ENCODE measurements around the gene BICDL1.

The BICDL1 gene

GRCh38 chr12:120049426-120049825 is 60.4 kb downstream of the BICDL1 start:
- Histone ChIP-seq H2BK120ac (ENCODE audit: insufficient read depth, low read length, poor library complexity) (no peak overlapping the region), H3K14ac (ENCODE audit: low read length) (no peak overlapping the region), H4K91ac (ENCODE audit: low read depth, low read length) (no peak overlapping the region), H2BK5ac (ENCODE audit: low read depth, low read length, poor library complexity) (no peak overlapping the region), H3K9ac (ENCODE audit: low read length) (no peak overlapping the region), H3K4me2 (ENCODE audit: low read length) (no peak overlapping the region), H2AK5ac (ENCODE audit: low read length) (no peak overlapping the region), H3K4me3 (ENCODE audit: low read depth, low read length) (no peak overlapping the region), H3K36me3 (ENCODE audit: control insufficient read depth in 1 of 2, insufficient read depth in 2 of 2, low read length in 2 of 2) (no peaks in the 10 kb centered on the region), H3K27ac (ENCODE audit: low read depth, low read length) (no peak overlapping the region), H3K27me3 (ENCODE audit: insufficient read depth, low read length) (no peaks in the 10 kb centered on the region), H3K4ac (ENCODE audit: low read depth, low read length) (no peak overlapping the region), H3K23ac (ENCODE audit: low read length) (no peak overlapping the region), H3K9me3 (ENCODE audit: insufficient read depth, low read depth, low read length) (no peaks in the 10 kb centered on the region), H3K4me1 (ENCODE audit: control insufficient read depth in 1 of 2, insufficient read depth in 2 of 2, low read length in 2 of 2) (no peaks in the 10 kb centered on the region), H2AFZ (ENCODE audit: insufficient read depth, low read length, poor library complexity) (no peak overlapping the region), H3K18ac (ENCODE audit: low read length) (no peak overlapping the region), H3K79me2 (ENCODE audit: control insufficient read depth, insufficient read depth, low read length, poor library complexity) (no peaks in the 10 kb centered on the region), H2BK12ac (ENCODE audit: low read length) (no peak overlapping the region), H4K12ac (ENCODE audit: low read depth, low read length) (no peak overlapping the region), H3K79me1 (ENCODE audit: low read length) (no peaks in the 10 kb centered on the region), H4K8ac (ENCODE audit: low read depth, low read length) (no peak overlapping the region)
- DNase-seq, result no peak
- WGBS (ENCODE audit: extremely low coverage, insufficient coverage, insufficient read length), result no CpG with 5 or more reads among the region's 6 CpGs

GRCh38 chr12:120051535-120051934 is 62.5 kb downstream of the BICDL1 start:
- Histone ChIP-seq H3K4ac (ENCODE audit: low read depth, low read length) (no peak overlapping the region), H4K12ac (ENCODE audit: low read depth, low read length) (no peak overlapping the region), H3K4me2 (ENCODE audit: low read length) (no peak overlapping the region), H2BK120ac (ENCODE audit: insufficient read depth, low read length, poor library complexity) (no peak overlapping the region), H3K9ac (ENCODE audit: low read length) (no peak overlapping the region), H3K18ac (ENCODE audit: low read length) (no peak overlapping the region), H3K27ac (ENCODE audit: low read depth, low read length) (no peak overlapping the region), H3K79me1 (ENCODE audit: low read length) (no peaks in the 10 kb centered on the region), H3K4me1 (ENCODE audit: control insufficient read depth in 1 of 2, insufficient read depth in 2 of 2, low read length in 2 of 2) (no peaks in the 10 kb centered on the region), H2AFZ (ENCODE audit: insufficient read depth, low read length, poor library complexity) (no peak overlapping the region), H2BK5ac (ENCODE audit: low read depth, low read length, poor library complexity) (no peak overlapping the region), H3K27me3 (ENCODE audit: insufficient read depth, low read length) (no peaks in the 10 kb centered on the region), H3K79me2 (ENCODE audit: control insufficient read depth, insufficient read depth, low read length, poor library complexity) (no peaks in the 10 kb centered on the region), H2AK5ac (ENCODE audit: low read length) (no peak overlapping the region), H4K8ac (ENCODE audit: low read depth, low read length) (no peak overlapping the region), H3K14ac (ENCODE audit: low read length) (no peak overlapping the region), H3K23ac (ENCODE audit: low read length) (no peak overlapping the region), H3K9me3 (ENCODE audit: insufficient read depth, low read depth, low read length) (no peaks in the 10 kb centered on the region), H3K4me3 (ENCODE audit: low read depth, low read length) (no peak overlapping the region), H2BK12ac (ENCODE audit: low read length) (no peak overlapping the region), H3K36me3 (ENCODE audit: control insufficient read depth in 1 of 2, insufficient read depth in 2 of 2, low read length in 2 of 2) (no peaks in the 10 kb centered on the region), H4K91ac (ENCODE audit: low read depth, low read length) (no peak overlapping the region)
- no CpG with 5 or more reads among the region's 3 CpGs for WGBS (ENCODE audit: extremely low coverage, insufficient coverage, insufficient read length)
- DNase-seq, result no peak

GRCh38 chr12:120054293-120054692 is 65.3 kb downstream of the BICDL1 start:
- H2BK12ac ChIP-seq (ENCODE audit: low read length), result no peak overlapping the region
- H3K4ac ChIP-seq (ENCODE audit: low read depth, low read length), result no peak overlapping the region
- no peaks in the 10 kb centered on the region for H3K9me3 ChIP-seq (ENCODE audit: insufficient read depth, low read depth, low read length)
- no CpG with 5 or more reads among the region's 4 CpGs for WGBS (ENCODE audit: extremely low coverage, insufficient coverage, insufficient read length)
- no peak overlapping the region for H3K14ac ChIP-seq (ENCODE audit: low read length)
- no peak overlapping the region for H2AK5ac ChIP-seq (ENCODE audit: low read length)
- no peaks in the 10 kb centered on the region for H3K36me3 ChIP-seq (ENCODE audit: control insufficient read depth in 1 of 2, insufficient read depth in 2 of 2, low read length in 2 of 2)
- H3K4me2 ChIP-seq (ENCODE audit: low read length), result no peak overlapping the region
- no peaks in the 10 kb centered on the region for H3K79me2 ChIP-seq (ENCODE audit: control insufficient read depth, insufficient read depth, low read length, poor library complexity)
- DNase-seq, result no peak
- no peak overlapping the region for H4K8ac ChIP-seq (ENCODE audit: low read depth, low read length)
- no peak overlapping the region for H3K23ac ChIP-seq (ENCODE audit: low read length)
- H4K12ac ChIP-seq (ENCODE audit: low read depth, low read length), result no peak overlapping the region
- no peak overlapping the region for H3K9ac ChIP-seq (ENCODE audit: low read length)
- H2BK5ac ChIP-seq (ENCODE audit: low read depth, low read length, poor library complexity), result no peak overlapping the region
- H3K79me1 ChIP-seq (ENCODE audit: low read length), result no peaks in the 10 kb centered on the region
- no peaks in the 10 kb centered on the region for H3K27me3 ChIP-seq (ENCODE audit: insufficient read depth, low read length)
- H4K91ac ChIP-seq (ENCODE audit: low read depth, low read length), result no peak overlapping the region
- no peak overlapping the region for H3K4me3 ChIP-seq (ENCODE audit: low read depth, low read length)
- no peak overlapping the region for H2BK120ac ChIP-seq (ENCODE audit: insufficient read depth, low read length, poor library complexity)
- no peak overlapping the region for H3K18ac ChIP-seq (ENCODE audit: low read length)
- no peak overlapping the region for H3K27ac ChIP-seq (ENCODE audit: low read depth, low read length)
- H3K4me1 ChIP-seq (ENCODE audit: control insufficient read depth in 1 of 2, insufficient read depth in 2 of 2, low read length in 2 of 2), result no peaks in the 10 kb centered on the region
- no peak overlapping the region for H2AFZ ChIP-seq (ENCODE audit: insufficient read depth, low read length, poor library complexity)

GRCh38 chr12:120055231-120056000 is 66.4 kb downstream of the BICDL1 start:
- Histone ChIP-seq H2AFZ (ENCODE audit: insufficient read depth, low read length, poor library complexity) (no peak overlapping the region), H4K8ac (ENCODE audit: low read depth, low read length) (no peak overlapping the region), H3K36me3 (ENCODE audit: control insufficient read depth in 1 of 2, insufficient read depth in 2 of 2, low read length in 2 of 2) (no peaks in the 10 kb centered on the region), H2BK5ac (ENCODE audit: low read depth, low read length, poor library complexity) (no peak overlapping the region), H3K79me2 (ENCODE audit: control insufficient read depth, insufficient read depth, low read length, poor library complexity) (no peaks in the 10 kb centered on the region), H3K27me3 (ENCODE audit: insufficient read depth, low read length) (no peaks in the 10 kb centered on the region), H2BK12ac (ENCODE audit: low read length) (no peak overlapping the region), H3K79me1 (ENCODE audit: low read length) (no peaks in the 10 kb centered on the region), H3K4me2 (ENCODE audit: low read length) (no peak overlapping the region), H3K9ac (ENCODE audit: low read length) (no peak overlapping the region), H3K14ac (ENCODE audit: low read length) (no peak overlapping the region), H3K4me1 (ENCODE audit: control insufficient read depth in 1 of 2, insufficient read depth in 2 of 2, low read length in 2 of 2) (no peaks in the 10 kb centered on the region), H2BK120ac (ENCODE audit: insufficient read depth, low read length, poor library complexity) (no peak overlapping the region), H3K23ac (ENCODE audit: low read length) (no peak overlapping the region), H4K91ac (ENCODE audit: low read depth, low read length) (no peak overlapping the region), H2AK5ac (ENCODE audit: low read length) (no peak overlapping the region), H3K27ac (ENCODE audit: low read depth, low read length) (no peak overlapping the region), H3K18ac (ENCODE audit: low read length) (no peak overlapping the region), H3K4me3 (ENCODE audit: low read depth, low read length) (no peak overlapping the region), H3K9me3 (ENCODE audit: insufficient read depth, low read depth, low read length) (no peaks in the 10 kb centered on the region), H4K12ac (ENCODE audit: low read depth, low read length) (no peak overlapping the region), H3K4ac (ENCODE audit: low read depth, low read length) (no peak overlapping the region)
- no peak for DNase-seq
- WGBS (ENCODE audit: extremely low coverage, insufficient coverage, insufficient read length), result no CpG with 5 or more reads among the region's 2 CpGs

All from trophoblast cell (in vitro differentiated cells and primary cell).